Suprapubic skin (tissue), 4 donors: ENCODE measurements around the gene FOXO3.

Source experiments
- EP300 ChIP-seq: sonication (generic); formaldehyde crosslinking; IDR thresholded peaks from one replicate; pipeline ENCODE4 v1.6.1; 2017; ENCODE audit warnings: antibody characterized with exemption
- POLR2A ChIP-seq, 2 donors: fragments of 450-650 bp; IDR thresholded peaks; one replicate each; pipeline ENCODE4 v1.6.1; 2017; ENCODE audit warnings: antibody characterized with exemption in 2 of 2, mild to moderate bottlenecking in 2 of 2, moderate library complexity in 2 of 2
- POLR2AphosphoS5 ChIP-seq, 3 donors: sonication (generic); formaldehyde crosslinking; IDR thresholded peaks; one replicate each; pipeline ENCODE4 v1.6.1; 2017; ENCODE audit warnings: antibody characterized with exemption in 3 of 3
- TF ChIP-seq, protein P1 (sequence below), 2 donors: fragments of 200-600 bp in 1 of 2; fragments of 450-650 bp in 1 of 2; sonication (generic) in 1 of 2; IDR thresholded peaks; one replicate each; pipeline ENCODE4 v1.5.1; 2016 to 2019; ENCODE audit warnings: antibody characterized with exemption in 2 of 2, mild to moderate bottlenecking in 1 of 2, moderate library complexity in 1 of 2

DNA sequence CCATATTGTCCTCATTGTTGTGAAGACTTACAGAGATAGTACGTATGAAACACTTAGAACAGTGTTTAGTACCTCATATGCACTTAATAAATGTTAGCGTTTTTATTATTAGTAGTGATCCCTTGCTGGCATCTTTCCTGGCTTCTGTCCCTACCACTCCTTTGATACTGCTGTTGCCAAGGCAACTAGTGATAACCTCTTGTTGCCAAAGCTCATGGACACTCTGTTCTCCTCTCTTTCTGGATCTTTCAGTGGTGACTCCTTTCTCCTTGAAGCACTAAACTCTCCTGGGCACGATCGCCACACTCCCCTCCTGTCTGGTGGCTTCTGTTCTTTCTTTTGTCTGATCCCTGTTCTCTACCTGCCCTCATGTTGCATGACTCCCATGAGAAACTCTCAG lies 83.5 kb downstream of the FOXO3 start:
- TF ChIP-seq, protein P1, sequence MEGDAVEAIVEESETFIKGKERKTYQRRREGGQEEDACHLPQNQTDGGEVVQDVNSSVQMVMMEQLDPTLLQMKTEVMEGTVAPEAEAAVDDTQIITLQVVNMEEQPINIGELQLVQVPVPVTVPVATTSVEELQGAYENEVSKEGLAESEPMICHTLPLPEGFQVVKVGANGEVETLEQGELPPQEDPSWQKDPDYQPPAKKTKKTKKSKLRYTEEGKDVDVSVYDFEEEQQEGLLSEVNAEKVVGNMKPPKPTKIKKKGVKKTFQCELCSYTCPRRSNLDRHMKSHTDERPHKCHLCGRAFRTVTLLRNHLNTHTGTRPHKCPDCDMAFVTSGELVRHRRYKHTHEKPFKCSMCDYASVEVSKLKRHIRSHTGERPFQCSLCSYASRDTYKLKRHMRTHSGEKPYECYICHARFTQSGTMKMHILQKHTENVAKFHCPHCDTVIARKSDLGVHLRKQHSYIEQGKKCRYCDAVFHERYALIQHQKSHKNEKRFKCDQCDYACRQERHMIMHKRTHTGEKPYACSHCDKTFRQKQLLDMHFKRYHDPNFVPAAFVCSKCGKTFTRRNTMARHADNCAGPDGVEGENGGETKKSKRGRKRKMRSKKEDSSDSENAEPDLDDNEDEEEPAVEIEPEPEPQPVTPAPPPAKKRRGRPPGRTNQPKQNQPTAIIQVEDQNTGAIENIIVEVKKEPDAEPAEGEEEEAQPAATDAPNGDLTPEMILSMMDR (IDR thresholded peaks at IDR 0.05), result no peak
- no peak for TF ChIP-seq POLR2AphosphoS5 (IDR thresholded peaks at IDR 0.05)
- TF ChIP-seq EP300, result no peak
- no peak for TF ChIP-seq POLR2A (IDR thresholded peaks at IDR 0.05)
